HCT116 (cell line): Measurements from ENCODE around the gene MPPED1.

ENCODE experiments used
- CTCF ChIP-seq, 3 experiments: fragments of 200-600 bp in 1 of 3; sonication (generic) in 1 of 3; IDR thresholded peaks in 2 of 3; conservative IDR thresholded peaks in 1 of 3; 2 replicates each; pipeline ENCODE4 v1.5.1; 2012 to 2017; ENCODE audit warnings: low read depth in 2 of 3, low read length in 2 of 3, antibody characterized with exemption in 1 of 3, borderline replicate concordance in 1 of 3, control low read depth in 1 of 3, mild to moderate bottlenecking in 1 of 3, mixed read lengths in 1 of 3, mixed run types in 1 of 3, moderate library complexity in 1 of 3; ENCODE audit not compliant: insufficient read depth in 1 of 3
- EGR1 ChIP-seq: IDR thresholded peaks from 2 replicates; pipeline ENCODE4 v1.6.1; 2012; ENCODE audit warnings: low read depth
- EZH2 ChIP-seq: fragments of 200-600 bp; sonication (generic); IDR thresholded peaks from 2 replicates; pipeline ENCODE4 v1.6.1; 2017; ENCODE audit warnings: antibody characterized with exemption, mixed run types
- EZH2phosphoT487 ChIP-seq: fragments of 200-600 bp; IDR thresholded peaks from 2 replicates; pipeline ENCODE4 v1.6.1; 2018; ENCODE audit warnings: antibody characterized with exemption, borderline replicate concordance
- FOSL1 ChIP-seq: IDR thresholded peaks from 2 replicates; pipeline ENCODE4 v1.6.1; 2012; ENCODE audit warnings: low read depth
- MAX ChIP-seq: IDR thresholded peaks from 2 replicates; pipeline ENCODE4 v1.6.1; 2012
- POLR2A ChIP-seq: IDR thresholded peaks from 2 replicates; pipeline ENCODE4 v1.7.0; 2011; ENCODE audit warnings: borderline replicate concordance; ENCODE audit not compliant: insufficient read depth, insufficient read length; ENCODE audit errors: extremely low read depth
- POLR2AphosphoS5 ChIP-seq: IDR thresholded peaks from 2 replicates; pipeline ENCODE4 v1.6.1; 2011; ENCODE audit warnings: mild to moderate bottlenecking, low read depth, low read length, moderate library complexity
- RAD21 ChIP-seq: IDR thresholded peaks from 2 replicates; pipeline ENCODE4 v1.6.1; 2012; ENCODE audit warnings: low read depth, mild to moderate bottlenecking
- REST ChIP-seq: IDR thresholded peaks from 2 replicates; pipeline ENCODE4 v1.6.1; 2012; ENCODE audit warnings: low read depth
- SP1 ChIP-seq: IDR thresholded peaks from 2 replicates; pipeline ENCODE4 v1.6.1; 2012; ENCODE audit warnings: low read depth
- TCF7L2 ChIP-seq: IDR thresholded peaks from 2 replicates; pipeline ENCODE4 v1.7.0; 2011; ENCODE audit warnings: borderline replicate concordance, inconsistent platforms; ENCODE audit not compliant: insufficient read depth, insufficient read length; ENCODE audit errors: extremely low read depth
- ZFX ChIP-seq: fragments of 450-650 bp; IDR thresholded peaks from 2 replicates; pipeline ENCODE4 v1.6.1; 2017
- TF ChIP-seq, protein P1 (sequence below): IDR thresholded peaks from 2 replicates; pipeline ENCODE4 v1.6.1; 2012

DNA sequence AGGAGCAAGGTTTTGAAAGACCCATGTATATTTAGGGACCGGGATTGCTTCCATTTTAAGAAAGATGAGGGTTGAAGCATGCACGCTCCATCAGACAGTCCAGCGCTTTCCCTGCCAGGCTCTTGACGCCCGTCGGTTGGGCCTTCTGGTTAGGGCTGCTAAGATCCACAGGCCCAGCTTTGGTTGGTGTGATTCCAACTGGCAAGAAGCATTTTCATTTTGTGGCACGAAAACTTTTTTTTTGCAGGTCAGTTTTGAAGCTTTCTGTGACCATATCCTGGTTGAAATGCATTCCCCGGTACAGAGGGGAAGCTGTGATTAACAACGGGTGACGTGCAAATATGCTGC, 34.3 kb upstream of the MPPED1 start:
- TF ChIP-seq POLR2AphosphoS5: no peak
- TF ChIP-seq POLR2A: no peak
- no peak for TF ChIP-seq REST
- TF ChIP-seq CTCF (IDR thresholded peaks at IDR 0.05 in 2 of 3, conservative IDR thresholded peaks at IDR 0.05 in 1 of 3; ENCODE audit: borderline replicate concordance in 1 of 3, insufficient read depth in 1 of 3, low read depth in 2 of 3, low read length in 2 of 3): no peak
- no peak for TF ChIP-seq EZH2
- no peak for TF ChIP-seq FOSL1
- no peak for TF ChIP-seq SP1
- no peak for TF ChIP-seq EZH2phosphoT487
- no peak for TF ChIP-seq TCF7L2
- no peak for TF ChIP-seq ZFX
- TF ChIP-seq RAD21: no peak
- TF ChIP-seq EGR1: no peak
- TF ChIP-seq MAX: no peak
- TF ChIP-seq, protein P1, sequence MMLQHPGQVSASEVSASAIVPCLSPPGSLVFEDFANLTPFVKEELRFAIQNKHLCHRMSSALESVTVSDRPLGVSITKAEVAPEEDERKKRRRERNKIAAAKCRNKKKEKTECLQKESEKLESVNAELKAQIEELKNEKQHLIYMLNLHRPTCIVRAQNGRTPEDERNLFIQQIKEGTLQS: no peak
